ENCODE data around the gene CHRNB2.

Gene CHRNB2

DNA sequence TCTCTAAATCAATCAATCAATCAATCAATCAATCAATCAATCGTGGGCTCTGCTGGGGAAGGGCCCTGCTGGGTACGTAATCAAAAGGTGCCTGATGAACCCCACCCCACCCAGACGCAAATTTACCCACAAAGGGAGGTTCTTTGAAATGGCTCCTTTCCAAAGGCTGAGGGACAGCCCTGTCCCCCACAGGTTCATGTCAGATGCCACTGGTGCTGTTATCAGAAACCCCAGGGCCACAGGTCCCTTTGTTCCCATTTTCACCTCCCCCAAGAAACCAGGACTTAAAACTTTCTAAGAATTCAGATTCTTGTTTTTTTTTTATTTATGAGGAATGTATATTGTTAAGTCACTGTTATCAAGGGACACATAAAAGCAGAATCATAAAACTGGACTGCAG lies 14.2 kb downstream of the CHRNB2 start:
- no peak for DNase-seq

DNA sequence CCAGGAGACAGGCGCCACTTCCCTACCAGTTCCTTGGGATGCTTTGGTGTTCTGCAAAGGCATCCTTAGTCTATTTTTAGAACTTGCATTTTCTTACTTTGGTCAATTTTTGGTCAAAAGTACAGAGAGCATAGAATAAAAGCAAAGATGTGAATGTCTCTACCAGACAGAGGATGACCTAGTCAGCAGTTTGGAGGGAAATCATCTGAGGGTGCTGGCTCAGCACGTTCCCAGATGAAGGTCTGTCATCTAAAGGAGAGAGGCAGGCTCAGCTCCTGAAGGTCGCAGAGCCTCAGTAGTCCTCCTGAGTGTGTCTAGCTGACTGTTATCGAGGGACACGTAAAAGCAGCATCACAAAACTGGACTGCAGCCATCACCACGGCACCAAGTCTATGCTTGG lies 15.3 kb downstream of the CHRNB2 start:
- DNase-seq, result no peak

DNA sequence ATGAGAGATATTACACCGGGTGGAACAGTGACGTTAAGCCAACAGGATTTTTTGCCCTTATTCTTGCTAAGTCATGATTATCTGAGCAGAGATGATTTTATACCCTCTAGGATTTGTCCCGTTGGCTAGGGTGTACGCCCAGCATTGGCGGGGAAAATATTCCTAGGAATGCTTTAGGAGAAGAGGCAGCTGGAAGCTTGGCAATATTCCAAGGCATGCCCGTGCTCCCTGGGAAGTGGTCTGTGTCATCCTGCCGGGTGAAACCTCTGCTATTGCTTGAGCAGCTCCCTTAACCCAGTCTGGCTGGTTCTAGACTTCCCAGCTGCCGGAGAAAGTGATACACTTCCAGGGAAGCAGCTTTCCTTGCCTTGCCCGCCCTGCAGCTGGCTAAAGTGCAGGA lies 16.2 kb downstream of the CHRNB2 start:
- DNase-seq, result no peak

DNA sequence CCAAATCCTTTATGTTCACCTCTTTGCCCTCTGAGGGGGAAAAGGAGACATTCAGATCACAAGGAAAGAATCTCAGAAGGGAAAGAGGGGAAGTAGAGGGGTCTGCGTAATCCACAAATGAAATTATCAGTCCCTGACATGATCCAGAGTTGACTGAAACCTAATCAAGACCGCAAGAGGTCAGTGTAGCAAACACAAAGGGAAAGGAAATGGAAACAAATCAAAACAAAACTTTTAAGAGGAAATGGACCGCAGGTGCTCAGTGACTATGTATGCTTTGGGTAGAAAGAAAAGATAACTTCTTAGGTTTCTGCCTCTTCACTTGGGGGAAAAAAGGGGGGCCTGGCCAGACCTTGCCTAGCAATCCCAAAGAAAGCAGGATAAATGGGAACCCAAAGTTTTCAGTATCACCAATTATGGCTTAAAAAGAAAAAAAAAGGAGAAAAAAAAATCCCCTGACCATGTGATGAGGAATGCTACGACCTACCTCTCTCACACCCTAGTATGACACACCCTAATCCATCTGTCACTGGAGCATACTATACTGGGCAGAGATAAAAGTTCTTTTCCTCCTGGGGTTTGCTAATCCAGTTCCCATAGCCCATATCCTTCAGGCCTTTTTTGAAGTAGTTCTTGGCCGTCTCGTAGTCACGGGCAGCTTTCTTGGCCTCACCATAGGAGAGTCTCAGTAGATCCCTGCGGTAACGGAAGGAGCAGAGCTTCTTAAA lies 16.9 kb downstream of the CHRNB2 start:
- no peak for DNase-seq

DNA sequence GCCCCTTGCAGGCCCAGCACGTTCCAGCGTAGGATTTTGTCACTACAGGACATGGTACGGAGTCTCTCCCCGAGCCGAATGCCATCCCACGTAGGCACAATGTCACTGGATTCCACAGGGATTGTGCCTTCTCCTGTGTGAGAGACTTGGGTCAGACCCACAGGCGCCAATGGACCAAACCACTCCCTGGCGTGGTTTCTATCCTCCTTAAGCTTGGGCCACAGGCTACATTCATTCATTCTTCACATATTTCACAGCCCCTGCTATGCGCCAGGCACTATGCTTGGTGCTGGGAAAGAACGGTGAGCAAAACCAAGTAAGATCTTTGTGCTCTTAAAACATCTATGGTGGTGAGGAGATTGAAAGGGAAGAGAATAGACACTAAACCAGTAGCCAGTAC lies 18.7 kb downstream of the CHRNB2 start:
- DNase-seq, result no peak

DNA sequence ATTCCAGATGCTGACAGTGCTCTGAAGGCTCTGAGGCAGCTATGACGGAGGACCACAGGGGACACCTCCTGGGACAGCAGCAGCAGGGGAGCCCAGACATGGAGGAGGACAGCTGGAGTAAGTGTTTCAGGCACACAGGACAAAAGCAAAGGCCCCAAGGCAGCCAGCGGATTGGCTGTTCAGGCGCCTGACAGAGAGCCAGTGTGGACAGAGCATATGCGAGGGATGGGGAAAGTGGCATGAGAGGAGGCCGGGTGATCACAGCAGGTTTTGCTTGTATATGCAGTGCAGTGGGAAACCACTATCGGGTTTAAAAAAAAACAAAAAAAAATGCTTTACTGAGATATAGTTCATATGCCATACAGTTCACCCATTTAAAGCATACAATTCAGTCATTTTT lies 19.1 kb downstream of the CHRNB2 start:
- DNase-seq, result no peak

DNA sequence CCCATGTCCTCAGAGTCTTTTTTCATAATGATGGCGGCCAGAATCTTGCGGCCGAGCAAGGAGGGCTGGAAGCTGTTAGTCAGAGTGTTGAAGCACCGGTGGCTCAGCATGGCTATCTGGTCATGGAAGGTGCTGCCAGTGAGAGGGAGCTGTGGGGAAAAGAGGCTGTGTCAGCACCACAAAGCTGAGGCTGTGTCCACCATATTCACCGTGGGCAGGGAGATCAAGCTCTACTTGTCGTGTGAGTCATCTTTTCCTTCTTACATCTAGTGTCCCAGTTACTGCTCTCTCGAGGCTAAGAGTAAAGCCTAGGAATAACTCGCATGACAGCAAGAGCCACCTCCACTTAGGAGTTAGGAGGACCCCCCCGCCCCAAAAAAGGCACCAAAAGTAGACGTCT lies 22.2 kb downstream of the CHRNB2 start:
- DNase-seq, result no peak

DNA sequence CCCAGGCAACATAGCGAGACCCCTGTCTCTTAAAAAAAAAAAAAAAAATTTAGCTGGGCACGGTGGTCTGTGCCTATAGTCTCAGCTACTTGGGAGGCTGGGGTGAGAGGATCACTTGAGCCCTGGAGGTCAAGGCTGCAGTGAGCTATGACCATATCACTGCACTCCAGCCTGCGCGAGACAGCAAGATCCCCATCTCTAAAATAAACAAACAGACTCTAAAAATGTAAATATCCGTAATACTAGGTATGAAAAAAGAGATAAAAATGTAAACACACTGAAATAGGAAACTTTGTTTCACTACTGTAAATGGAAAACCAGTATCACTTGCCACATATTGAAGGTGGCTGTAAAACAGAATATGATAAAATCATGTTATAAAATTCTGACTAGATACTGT lies 23.2 kb downstream of the CHRNB2 start:
- DNase-seq, result no peak

DNA sequence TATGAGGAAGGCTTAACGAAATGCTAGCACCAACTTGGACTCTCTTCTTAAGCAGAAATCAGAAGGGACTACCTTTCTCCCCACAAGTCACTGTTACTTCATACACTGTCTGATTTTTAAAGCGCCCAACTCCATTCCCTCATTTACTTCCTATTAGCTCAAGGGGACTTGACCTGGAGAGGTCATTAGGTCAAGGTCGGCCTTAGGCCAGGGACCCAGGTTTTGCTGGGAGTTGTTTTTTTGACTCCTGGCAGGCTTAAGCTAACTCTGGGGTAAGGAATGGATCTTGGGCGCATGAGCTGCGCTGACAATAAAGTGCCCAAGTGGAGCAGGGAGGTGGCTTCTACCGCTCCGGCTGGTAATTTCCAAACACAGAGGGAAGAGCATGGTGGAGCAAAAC lies 23.6 kb downstream of the CHRNB2 start:
- no peak for DNase-seq

DNA sequence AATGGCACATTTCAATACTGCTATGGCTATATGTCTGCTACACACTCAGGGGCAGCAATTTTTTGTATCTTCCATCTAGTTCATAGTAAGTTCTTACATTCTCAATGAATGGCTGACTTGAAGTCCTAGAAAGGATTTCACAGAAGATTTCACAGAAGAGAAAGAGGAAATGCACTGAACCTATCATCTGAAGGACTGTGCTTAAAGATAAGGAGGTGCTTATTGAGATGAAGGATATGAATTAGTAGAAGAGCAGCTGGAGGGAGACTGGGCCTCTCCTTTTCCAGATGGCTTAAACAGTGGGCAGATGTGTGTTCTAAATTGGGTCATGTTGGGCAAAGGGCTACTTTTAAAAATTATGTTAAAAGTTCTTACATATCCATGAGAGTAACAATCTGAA lies 25.8 kb downstream of the CHRNB2 start:
- DNase-seq, result no peak

DNA sequence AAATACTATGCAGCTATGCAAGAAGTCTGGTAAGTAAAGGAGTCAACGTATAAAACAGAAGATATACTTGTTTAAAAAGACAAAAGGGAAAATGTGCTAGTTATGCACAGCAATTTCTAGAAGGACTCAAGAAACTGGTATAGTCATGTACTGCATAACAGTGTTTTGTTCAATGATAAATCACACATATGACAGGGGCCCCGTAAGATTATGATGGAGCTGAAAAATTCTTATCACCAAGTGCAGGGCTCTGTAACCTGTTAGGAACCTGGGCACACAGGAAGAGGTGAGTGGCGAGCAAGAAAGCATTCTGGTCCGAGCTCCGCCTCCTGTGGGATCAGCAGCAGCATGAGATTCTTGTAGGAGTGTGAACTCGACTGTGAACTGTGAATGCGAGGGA lies 27.2 kb downstream of the CHRNB2 start:
- DNase-seq, result no peak

DNA sequence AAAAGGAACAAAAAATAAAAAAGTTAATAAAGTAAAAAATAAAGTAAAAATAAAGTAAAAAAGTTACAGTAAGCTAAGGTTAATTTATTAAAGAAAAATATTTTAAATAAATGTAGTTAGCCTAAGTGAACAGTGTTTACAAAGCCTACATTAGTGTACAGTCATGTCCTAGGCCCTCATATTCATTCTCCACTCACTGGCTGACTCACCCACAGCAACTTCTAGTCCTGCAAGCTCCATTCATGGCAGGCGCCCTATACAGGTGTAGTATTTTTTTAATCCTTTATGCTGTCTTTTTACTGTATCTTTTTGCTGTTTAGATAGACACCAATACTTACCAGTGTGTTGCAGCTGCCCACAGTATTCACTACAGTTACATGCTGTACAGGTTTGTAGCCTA lies 28.0 kb downstream of the CHRNB2 start:
- DNase-seq, result no peak

DNA sequence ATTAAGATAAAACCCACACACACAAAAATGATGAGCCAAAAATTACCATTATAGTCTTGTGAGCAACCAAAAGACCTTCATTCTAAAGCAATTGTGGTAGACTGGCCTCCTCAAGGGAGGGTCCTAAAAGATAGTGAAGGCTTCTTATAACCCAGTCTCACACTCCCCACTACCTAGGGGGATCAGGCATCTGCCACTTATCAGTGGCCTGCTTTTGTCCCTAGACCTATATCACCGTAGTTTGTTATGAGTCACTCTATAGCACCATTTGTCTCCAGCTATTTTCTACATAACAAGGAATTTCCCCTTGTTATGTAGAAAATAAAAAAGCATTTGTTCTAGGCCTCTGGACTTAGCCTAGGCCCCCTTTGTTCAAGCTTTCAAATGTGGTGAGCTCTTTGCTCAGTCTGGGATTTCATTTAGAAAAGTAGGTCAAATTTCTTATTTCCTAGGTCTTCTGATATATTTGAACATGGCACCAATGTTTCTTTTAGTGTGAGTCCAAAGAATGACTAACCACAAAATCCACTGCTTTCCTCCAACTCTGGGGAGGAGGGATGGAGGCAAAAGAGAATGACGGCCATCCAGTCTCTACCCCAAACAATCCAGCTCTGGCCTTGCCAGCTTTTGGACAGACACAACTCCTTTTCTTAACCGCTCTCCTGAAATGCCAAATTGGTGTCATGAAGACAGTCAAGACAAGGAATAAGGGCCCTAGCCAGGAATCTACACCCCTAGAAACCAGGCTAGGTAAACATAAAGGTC lies 31.5 kb downstream of the CHRNB2 start:
- no peak for DNase-seq

DNA sequence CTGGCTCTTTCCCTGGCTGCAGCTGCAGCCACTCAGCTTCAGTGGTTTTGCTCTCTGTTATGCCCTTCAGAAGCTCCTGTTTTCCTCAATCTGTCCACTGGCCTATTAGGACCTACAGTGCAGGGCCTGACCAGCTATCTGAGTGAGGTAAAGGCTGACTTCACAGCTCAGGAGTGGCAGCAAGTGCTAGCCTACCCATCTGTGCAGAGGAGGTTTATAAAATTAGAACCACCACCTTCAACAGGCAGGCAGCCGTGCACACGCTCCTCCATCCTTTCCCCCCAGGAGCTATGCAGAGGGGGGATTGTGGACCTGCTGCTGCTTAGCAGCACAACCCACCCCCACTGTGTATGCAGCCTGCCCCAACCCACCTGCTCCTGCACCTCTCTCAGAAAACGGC lies 32.1 kb downstream of the CHRNB2 start:
- DNase-seq, result no peak

DNA sequence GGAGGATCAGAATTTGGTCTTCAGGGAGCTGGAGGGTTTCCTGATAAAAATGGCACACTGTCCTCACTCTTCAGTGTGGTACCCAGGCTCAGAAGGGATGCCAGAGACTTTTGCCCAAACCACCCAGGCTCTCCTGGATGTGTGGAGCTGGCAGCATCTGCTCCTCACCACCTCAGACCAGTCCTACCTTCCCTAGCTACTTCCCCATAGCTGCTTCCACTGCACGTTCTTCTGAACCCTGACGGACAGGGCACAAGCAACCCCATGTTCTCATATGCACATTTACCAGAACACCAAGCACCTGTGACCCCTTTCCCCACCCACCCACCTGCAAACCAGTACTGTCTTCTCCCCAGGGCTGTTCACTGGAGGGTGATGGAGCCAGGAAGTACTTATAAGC lies 35.7 kb downstream of the CHRNB2 start:
- DNase-seq, result no peak

DNA sequence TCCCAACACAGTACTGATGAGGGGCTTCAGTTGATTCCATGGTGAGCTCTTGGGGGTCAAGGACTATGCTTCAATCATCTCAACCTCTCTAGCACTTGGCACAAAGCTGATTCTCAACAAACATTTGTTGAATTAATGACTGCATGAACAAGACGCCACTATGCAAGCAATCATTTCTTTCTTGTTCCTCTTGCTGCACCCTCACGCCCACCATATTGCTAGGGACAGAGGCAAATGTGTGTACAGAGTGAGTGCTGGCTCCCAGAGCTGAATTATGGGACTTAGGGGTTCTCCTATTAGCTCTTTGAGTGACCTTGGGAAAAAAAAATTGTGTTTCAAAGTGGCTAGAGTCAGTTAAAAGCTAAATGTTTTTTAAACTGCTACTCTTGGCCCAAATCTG lies 38.0 kb downstream of the CHRNB2 start:
- DNase-seq, result no peak

DNA sequence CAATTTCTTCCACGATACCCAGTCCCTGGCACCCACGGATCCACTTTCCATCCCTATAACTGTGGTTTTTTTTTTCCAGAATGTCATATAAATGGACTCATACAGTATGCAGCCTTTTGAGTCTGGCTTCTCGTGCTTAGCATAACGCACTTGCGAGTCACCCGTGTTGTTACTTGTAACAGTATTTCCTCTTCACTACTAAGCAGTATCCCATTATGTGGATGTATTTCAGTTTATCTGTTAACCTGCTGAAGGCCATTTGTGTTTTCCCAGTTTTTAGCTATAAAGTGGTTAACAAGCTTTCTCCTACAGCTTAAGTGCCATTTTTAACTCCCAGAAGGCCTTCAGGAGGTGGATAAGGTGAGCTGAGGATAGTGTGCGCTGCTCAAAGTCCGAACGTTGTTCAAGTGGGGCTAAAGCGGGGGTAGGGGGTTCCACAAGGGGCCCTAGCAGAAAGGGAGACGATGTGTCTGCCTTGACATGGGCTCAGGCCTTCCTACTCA lies 39.6 kb downstream of the CHRNB2 start:
- DNase-seq, result no peak

DNA sequence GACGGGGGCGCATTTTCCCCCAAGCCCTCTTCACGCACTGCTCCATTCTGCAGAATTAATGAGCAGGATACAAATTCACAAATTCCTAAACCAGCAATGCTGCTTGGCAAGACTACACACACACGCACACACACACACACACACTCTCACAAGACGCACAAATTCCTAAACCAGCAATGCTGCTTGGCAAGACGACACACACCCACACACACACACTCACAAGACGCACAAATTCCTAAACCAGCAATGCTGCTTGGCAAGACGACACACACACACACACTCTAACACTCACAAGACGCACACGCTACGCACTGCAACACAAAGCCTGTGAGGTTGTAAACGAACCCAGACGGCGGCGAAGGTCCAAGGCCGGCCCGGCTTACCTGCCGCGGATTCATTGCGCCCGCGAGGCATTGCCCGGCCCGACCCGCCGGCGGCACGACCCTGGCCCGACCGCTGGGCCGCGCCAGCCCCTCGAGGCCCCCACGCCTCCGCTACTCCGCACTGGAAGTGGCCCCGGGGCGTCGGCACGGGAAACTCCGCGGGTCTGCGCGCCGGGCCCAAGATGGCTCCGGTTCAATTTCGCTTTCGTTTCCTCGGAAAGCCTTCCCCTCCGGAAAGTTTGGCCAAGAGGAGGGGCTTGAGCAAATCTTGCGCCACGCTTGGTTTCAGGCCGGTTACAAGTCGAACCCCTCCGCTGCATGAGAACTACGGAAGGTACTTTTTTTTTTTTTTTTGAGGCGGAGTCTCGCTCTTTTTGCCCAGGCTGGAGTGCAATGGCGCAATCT lies 40.2 kb downstream of the CHRNB2 start, which contains the start of gene ADAR:
Gene ADAR (minus strand): TSS at position 578 of the 788 bp plus-strand sequence. CDS start 180 bp downstream, at position 398.
- DNase-seq, result peak; percentile 91

DNA sequence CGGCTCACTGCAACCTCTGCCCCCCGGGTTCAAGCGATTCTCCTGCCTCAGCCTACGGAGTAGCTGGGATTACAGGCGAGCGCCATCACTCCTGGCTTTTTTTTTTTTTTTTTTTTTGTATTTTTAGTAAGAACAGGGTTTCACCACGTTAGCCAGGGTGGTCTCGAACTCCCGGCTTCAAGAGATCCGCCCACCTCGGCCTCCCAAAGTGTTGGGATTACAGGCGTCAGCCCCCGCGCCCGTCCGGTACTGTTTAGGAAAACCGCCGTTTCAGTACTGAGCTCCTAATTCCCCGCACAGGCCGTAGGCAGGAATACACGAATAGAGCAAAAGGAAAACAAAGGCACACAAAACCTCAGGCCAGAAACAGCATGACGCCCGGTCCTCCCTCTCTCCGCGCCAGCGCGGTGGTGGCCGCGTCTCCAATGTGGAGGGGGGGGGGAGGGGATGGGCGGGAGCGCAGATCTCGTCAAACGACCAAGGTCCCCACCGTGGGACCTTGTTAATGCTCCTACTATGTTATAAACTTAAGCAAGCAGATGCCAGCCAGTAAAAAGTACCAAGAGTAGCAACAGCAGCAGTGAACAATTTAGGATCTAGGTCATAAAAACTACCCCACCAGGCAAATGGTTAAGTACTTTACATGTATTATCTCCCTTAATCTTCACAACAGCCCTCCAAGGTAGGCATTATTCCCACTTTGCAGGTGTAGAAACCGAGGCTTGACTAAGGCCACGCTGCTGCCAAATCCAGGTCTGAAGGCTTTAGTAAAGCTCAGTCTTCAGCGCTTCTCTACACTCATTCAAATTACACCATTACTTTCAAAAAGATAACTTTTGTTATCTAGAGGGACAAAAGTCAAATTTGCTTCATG lies 41.1 kb downstream of the CHRNB2 start:
- DNase-seq, result peak; percentile 37

DNA sequence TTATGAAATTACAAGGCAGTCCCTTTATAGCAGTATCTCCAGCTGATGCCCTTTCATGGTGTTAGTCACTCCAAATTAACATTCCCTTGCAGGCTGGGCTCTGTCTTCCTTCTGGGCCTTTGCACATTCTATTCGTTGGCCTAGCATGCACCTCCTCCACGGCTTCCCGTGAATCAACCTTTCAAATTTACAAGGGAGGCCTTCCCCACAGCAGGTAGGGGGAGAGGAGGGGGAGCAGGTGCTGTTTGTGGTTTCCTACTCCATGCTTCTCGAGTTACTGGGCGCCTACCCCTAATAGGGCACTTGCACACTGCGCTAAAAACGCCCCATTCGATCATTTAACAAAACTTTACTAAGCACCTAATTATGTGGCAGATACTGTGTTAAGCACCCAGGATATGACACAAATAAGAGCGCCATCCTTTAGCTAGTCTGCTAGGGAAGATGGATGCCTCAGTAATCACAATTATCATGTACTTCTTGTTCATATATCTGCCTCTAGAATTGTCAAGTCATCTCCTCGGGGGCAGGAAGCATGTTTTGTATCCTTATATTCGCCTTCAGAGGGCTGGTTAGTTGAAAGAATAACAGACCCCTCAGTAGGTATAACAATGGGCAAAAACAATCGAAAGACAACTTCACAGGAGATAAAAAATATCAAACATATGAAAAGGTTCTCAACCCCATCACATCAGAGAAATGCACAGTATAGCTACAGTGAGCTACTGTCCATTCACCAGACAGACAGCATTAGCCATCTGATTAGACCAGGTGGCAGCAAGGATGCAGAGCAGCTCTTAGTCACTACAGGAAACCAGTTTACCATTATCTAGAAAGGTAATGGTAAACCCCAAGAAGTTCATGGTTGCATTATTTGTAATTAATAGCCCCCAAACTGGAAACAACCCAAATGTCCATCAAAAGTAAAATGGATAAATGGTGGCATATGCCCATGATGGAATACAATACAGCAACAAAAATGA lies 42.1 kb downstream of the CHRNB2 start:
- DNase-seq, result peak; percentile 33

DNA sequence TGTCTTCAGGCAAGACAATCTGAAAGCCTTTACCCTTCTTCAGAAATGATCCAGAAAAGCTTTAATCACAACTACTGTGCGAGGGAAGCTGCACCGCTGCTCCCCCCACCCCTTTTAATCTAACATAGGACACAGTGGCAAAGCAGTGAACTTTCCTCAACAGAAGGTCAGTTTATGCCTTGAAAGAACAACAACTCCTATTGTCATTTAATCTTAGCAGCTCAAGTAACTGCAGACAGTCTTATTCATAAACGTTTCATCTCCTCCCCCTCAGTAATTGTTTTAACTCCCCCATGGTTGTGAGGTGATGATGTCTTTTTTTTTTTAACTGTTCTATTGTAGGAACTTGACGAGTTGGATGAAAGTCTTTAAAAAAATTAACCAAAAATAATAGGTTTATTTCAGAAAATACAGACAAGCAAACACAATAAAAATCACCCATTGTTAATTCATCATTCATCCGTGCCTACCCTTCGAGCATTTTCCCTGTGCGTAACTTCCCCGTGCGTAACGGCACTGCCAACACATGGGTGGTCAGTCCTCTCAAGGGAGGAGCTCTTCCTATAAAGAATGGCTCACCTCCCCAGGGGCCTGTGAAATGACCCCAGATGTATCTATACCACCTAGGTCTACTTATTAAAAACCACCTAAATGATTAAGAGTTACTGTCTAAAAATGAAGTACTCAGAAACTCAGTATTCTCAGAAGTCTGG lies 43.7 kb downstream of the CHRNB2 start:
- no peak for DNase-seq
